ENCODE results near the gene SHMT1.

The SHMT1 gene

DNA sequence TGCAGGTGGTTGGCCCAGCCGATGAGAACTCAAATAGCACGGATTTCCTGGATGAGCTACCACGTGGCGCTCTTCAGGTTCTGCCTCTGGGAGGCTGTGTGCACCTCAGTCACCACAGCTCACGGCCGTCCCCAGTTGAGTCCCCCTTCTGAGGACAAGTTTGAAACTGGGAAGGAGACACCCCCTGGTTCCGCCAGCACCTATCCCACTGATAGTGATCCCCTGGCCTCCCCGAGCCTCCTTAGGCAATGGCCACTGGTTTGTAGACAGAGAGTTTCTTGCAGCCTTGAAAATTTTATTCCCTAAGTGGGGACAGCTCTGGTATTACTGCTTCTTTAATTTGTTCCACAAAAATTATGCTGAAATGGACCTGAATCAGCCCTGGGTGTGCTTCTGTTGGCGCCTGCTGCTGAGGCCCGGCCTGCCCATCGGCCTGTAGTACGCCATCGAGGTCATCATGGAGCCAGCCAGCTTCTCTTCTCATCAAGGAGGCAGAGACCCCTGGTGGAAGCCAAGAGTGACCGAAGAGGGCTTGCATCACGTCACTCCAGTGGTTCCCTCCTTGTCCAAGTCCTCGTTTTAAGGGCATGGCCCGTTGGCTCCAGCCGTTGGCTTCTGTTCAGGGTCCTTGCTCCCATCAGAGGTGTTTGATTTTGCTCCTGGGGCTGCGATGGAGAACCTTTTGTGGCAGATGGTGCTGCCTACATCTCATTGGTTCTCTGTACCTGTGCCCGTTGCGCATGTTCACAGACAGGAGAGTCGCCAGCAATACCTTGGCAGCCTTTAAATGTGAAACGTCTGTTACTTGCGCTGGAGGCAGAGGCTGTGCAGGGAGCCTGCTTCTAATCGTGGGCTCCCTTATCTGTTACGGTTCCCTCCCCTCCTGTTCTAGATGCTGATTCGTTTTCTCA is 39.0 kb downstream of the SHMT1 start:
- TF ChIP-seq, protein P1, sequence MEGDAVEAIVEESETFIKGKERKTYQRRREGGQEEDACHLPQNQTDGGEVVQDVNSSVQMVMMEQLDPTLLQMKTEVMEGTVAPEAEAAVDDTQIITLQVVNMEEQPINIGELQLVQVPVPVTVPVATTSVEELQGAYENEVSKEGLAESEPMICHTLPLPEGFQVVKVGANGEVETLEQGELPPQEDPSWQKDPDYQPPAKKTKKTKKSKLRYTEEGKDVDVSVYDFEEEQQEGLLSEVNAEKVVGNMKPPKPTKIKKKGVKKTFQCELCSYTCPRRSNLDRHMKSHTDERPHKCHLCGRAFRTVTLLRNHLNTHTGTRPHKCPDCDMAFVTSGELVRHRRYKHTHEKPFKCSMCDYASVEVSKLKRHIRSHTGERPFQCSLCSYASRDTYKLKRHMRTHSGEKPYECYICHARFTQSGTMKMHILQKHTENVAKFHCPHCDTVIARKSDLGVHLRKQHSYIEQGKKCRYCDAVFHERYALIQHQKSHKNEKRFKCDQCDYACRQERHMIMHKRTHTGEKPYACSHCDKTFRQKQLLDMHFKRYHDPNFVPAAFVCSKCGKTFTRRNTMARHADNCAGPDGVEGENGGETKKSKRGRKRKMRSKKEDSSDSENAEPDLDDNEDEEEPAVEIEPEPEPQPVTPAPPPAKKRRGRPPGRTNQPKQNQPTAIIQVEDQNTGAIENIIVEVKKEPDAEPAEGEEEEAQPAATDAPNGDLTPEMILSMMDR (IDR thresholded peaks at IDR 0.05; ENCODE audit: low read depth, low read length): no peak
- H3K4me3 ChIP-seq (ENCODE audit: low read depth, low read length): no peak overlapping the region

DNA sequence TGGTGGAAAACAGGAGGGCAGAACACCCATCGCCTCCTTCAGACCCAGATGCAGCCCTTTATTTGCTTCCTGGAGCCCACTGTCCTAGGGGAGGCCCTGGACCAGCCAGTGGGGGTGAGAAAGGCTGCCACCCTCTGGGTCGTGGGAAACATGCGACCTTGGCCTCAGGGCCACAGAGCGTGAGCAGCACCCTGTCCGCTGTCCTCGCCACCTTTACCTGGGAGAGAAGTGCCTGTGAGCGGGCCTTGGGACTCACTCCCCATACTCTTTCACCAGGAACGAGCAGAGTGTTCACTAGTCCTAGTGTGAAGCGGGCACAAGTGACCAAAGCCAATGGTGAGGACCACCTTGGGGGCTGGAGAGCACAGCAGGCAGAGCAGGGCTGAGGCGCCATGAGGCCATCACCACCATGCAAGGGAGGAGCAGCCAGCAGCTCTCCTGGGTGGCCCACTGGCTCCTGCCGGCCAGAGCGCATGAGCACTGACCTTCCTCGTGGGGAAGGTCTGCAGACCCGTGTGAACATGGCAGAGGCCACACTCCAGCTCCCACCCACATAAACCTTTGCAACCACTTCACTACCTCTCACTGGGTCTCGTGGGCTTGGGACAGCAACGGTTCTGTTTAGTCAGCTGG is 39.7 kb downstream of the SHMT1 start:
- TF ChIP-seq, protein P1 (IDR thresholded peaks at IDR 0.05; ENCODE audit: low read depth, low read length): no peak
- no peak overlapping the region for H3K4me3 ChIP-seq (ENCODE audit: low read depth, low read length)

DNA sequence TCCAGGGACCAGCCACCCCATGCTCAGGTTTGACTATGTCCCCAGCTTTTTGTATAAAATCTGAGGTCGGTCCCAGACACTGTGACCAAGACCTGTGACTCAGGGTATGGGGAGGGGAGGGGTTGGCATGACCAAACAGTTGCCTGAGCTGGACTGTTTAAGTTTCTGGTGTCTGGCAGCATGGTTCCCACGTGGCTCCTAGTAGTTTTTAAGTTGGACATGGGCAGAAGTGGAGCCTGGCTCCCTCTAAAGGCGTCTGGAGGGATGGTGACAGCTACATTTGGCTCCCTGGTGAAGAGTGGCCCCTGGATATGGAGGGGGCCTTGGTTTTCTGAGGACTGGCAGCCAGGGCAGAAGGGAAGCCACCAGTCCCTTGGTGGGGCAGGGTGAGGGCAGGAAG is 40.3 kb downstream of the SHMT1 start:
- TF ChIP-seq, protein P1 (IDR thresholded peaks at IDR 0.05; ENCODE audit: low read depth, low read length): no peak

DNA sequence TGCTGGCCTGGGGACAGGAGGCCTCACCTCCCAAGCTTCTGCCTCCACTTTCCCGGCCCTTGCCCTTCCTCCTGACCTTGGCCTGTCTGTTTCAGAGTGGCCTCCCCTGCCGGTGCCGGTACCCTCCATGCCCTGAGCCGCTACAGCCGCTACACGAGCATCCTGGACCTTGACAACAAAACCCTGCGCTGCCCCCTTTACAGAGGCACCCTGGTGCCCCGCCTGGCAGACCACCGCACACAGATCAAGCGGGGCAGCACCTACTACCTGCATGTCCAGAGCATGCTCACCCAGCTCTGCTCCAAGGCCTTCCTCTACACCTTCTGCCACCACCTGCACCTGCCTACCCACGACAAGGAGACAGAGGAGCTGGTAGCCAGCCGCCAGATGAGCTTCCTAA is 40.8 kb downstream of the SHMT1 start:
- H3K4me3 ChIP-seq (ENCODE audit: low read depth, low read length): no peak overlapping the region
- TF ChIP-seq, protein P1 (IDR thresholded peaks at IDR 0.05; ENCODE audit: low read depth, low read length): no peak

More for the DNA sequence above, 40.3 kb downstream of the SHMT1 start:
- H3K4me3 ChIP-seq (ENCODE audit: low read depth, low read length): no peak overlapping the region

DNA sequence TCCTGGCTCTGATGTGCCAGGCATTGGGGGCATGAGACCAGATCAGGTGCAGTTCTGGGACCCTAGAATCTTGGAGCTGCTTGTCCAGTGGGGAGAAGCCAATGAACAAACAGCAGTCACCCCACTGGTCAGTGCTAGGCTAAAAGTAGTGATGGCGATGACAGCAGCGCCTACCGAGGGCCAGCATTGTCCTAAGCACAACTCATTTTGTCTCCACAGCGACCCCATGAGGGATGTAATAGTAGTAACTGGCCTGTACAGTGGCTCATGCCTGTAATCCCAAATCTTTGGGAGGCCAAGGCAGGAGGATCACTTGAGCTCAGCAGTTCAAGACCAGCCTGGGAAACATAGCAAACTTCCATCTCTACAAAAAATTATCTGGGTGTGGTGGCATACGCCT is 42.0 kb downstream of the SHMT1 start:
- TF ChIP-seq, protein P1 (IDR thresholded peaks at IDR 0.05; ENCODE audit: low read depth, low read length): no peak
- H3K4me3 ChIP-seq (ENCODE audit: low read depth, low read length): no peak overlapping the region

DNA sequence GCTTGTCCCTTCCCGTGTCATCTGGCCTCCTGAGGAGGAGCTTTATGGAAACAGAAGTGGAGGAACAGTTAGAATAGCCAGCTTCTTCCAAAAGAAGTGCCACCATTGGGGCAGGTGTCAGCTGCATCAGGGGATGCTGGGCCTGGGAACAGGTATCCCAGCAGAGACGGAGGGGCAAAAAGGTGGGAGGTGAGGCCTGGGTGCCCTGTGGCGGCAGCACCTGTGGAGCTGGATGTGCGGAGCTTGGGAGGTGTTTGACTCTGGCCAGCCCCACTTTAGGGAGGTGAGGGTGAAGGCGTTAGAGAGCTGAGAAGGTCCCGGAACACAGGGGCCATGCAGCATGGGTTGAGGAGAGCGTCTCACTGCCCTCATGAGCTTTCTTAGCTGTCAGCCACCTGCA is 43.0 kb downstream of the SHMT1 start:
- TF ChIP-seq, protein P1 (IDR thresholded peaks at IDR 0.05; ENCODE audit: low read depth, low read length): no peak
- no peak overlapping the region for H3K4me3 ChIP-seq (ENCODE audit: low read depth, low read length)
